ENCODE results near the gene EXOSC1. TPM values are rescaled to one million over a fixed set of nuclear protein-coding genes. Genes with fewer than 3 reads are reported as not detected.
"Not testable (repeated sequence)": the region's sequence is repeated elsewhere in the genome, so short reads cannot be mapped to it uniquely, and the experiment has no call there.

EXOSC1 gene
- total and polyA plus RNA-seq, 2 experiments from 2014 or later, result 34.7 to 51.7 TPM

GRCh38 chr10:97483506-97483905, 37.7 kb upstream of the EXOSC1 start:
- Histone ChIP-seq H3K27ac (no peak overlapping the region), H3K36me3 (replicated peaks; ENCODE audit: insufficient read depth, low read depth) (no peaks in the 10 kb centered on the region), H3K27me3 (no peaks in the 10 kb centered on the region), H3K4me1 (ENCODE audit: insufficient read depth) (no peaks in the 10 kb centered on the region), H3K9me2 (replicated peaks; ENCODE audit: insufficient read depth) (no peaks in the 10 kb centered on the region), H3K9me3 (ENCODE audit: low read depth) (no peaks in the 10 kb centered on the region), H2AFZ (no peak overlapping the region), H3K79me2 (peaks cover 68% of the 10 kb centered on the region), H4K20me1 (ENCODE audit: insufficient read depth, poor library complexity, severe bottlenecking) (peaks cover 16% of the 10 kb centered on the region), H3K4me2 (no peak overlapping the region), H3K4me3 (no peak overlapping the region)
- no peak for DNase-seq (ENCODE audit: low spot score)
- 83% methylated on average over 3 of the region's 3 CpGs for WGBS (ENCODE audit: low lambda C conversion rate, missing lambda C conversion rate)
- TF ChIP-seq EZH2 (IDR thresholded peaks at IDR 0.05; ENCODE audit: borderline replicate concordance), result no peak
- TF ChIP-seq EZH2phosphoT487 (IDR thresholded peaks at IDR 0.05; ENCODE audit: low read depth, severe bottlenecking, unreplicated experiment), result no peak
- no peak for TF ChIP-seq CTCF (IDR thresholded peaks at IDR 0.05; ENCODE audit: poor library complexity)

DNA sequence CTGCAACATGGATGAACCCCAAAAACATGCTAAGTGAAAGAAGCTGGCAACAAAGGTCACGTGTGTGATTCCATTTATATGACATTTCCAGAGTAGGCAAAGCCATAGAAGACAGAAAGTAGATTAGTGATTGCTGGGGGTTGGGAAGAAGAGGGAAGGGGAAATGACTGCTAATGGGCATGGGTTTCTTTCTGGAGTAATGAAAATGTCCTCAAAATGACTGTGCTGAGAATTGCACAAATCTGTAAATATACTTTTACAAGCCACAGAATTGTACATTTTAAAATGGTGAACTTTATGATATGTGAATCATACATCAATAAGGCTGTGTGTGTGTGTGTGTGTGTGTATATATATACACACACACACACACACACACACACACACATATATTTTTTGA, 36.6 kb upstream of the EXOSC1 start:
- peaks cover 57% of the 10 kb centered on the region for H3K79me2 ChIP-seq
- H3K4me2 ChIP-seq, result no peak overlapping the region
- H4K20me1 ChIP-seq (ENCODE audit: insufficient read depth, poor library complexity, severe bottlenecking), result peaks cover 13% of the 10 kb centered on the region
- H3K4me3 ChIP-seq, result no peak overlapping the region
- no peak overlapping the region for H2AFZ ChIP-seq
- H3K36me3 ChIP-seq (replicated peaks; ENCODE audit: insufficient read depth, low read depth), result no peaks in the 10 kb centered on the region
- WGBS (ENCODE audit: low lambda C conversion rate, missing lambda C conversion rate), result 94% methylated on average over 1 of the region's 1 CpG
- H3K27me3 ChIP-seq, result no peaks in the 10 kb centered on the region
- H3K9me3 ChIP-seq (ENCODE audit: low read depth), result no peaks in the 10 kb centered on the region
- no peaks in the 10 kb centered on the region for H3K9me2 ChIP-seq (replicated peaks; ENCODE audit: insufficient read depth)
- no peak overlapping the region for H3K27ac ChIP-seq
- no peak for DNase-seq (ENCODE audit: low spot score)
- no peaks in the 10 kb centered on the region for H3K4me1 ChIP-seq (ENCODE audit: insufficient read depth)
- no peak for TF ChIP-seq EZH2phosphoT487 (IDR thresholded peaks at IDR 0.05; ENCODE audit: low read depth, severe bottlenecking, unreplicated experiment)
- TF ChIP-seq EZH2 (IDR thresholded peaks at IDR 0.05; ENCODE audit: borderline replicate concordance), result no peak
- TF ChIP-seq CTCF (IDR thresholded peaks at IDR 0.05; ENCODE audit: poor library complexity), result no peak

- TF ChIP-seq EZH2phosphoT487 (IDR thresholded peaks at IDR 0.05; ENCODE audit: low read depth, severe bottlenecking, unreplicated experiment), result no peak
- no peak for TF ChIP-seq CTCF (IDR thresholded peaks at IDR 0.05; ENCODE audit: poor library complexity)
- no peak for TF ChIP-seq EZH2 (IDR thresholded peaks at IDR 0.05; ENCODE audit: borderline replicate concordance)
- DNase-seq (ENCODE audit: low spot score), result no peak
- Histone ChIP-seq H3K79me2 (peaks cover 45% of the 10 kb centered on the region), H3K4me2 (no peak overlapping the region), H3K27me3 (no peaks in the 10 kb centered on the region), H3K9me3 (ENCODE audit: low read depth) (no peaks in the 10 kb centered on the region), H3K4me3 (no peak overlapping the region), H3K36me3 (replicated peaks; ENCODE audit: insufficient read depth, low read depth) (no peaks in the 10 kb centered on the region), H3K4me1 (ENCODE audit: insufficient read depth) (no peaks in the 10 kb centered on the region), H3K9me2 (replicated peaks; ENCODE audit: insufficient read depth) (no peaks in the 10 kb centered on the region), H4K20me1 (ENCODE audit: insufficient read depth, poor library complexity, severe bottlenecking) (peaks cover 6% of the 10 kb centered on the region), H3K27ac (no peak overlapping the region), H2AFZ (no peak overlapping the region)
- 86% methylated on average over 4 of the region's 4 CpGs for WGBS (ENCODE audit: low lambda C conversion rate, missing lambda C conversion rate)
Measured at GRCh38 chr10:97481071-97481470, 35.3 kb upstream of the EXOSC1 start.

DNA sequence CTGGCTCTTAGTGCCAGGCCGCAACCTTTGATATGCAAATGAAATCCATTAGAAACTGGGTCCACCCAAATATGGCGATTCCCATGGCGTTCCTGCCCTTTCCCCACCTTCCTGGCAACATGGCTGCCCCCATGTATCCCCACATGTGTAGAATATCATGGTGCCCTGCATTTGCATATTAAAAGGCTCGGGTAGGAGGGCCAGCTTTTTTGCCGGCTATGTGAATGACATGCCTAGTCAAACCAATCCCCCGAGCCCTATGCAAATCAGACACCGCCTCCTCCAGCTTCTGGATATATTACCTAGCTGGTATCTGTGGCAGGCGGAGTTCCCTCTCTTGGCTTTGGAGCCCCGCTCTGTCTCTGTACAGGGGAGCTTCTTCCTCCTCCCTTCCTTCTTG, 34.1 kb upstream of the EXOSC1 start:
- no peak overlapping the region for H3K4me2 ChIP-seq
- no peaks in the 10 kb centered on the region for H3K36me3 ChIP-seq (replicated peaks; ENCODE audit: insufficient read depth, low read depth)
- no peak for TF ChIP-seq EZH2phosphoT487 (IDR thresholded peaks at IDR 0.05; ENCODE audit: low read depth, severe bottlenecking, unreplicated experiment)
- no peak for TF ChIP-seq CTCF (IDR thresholded peaks at IDR 0.05; ENCODE audit: poor library complexity)
- no peak for TF ChIP-seq EZH2 (IDR thresholded peaks at IDR 0.05; ENCODE audit: borderline replicate concordance)

GRCh38 chr10:97479410-97479809, 33.6 kb upstream of the EXOSC1 start:
- H3K4me2 ChIP-seq; H3K36me3 ChIP-seq (replicated peaks; ENCODE audit: insufficient read depth, low read depth); H3K9me2 ChIP-seq (replicated peaks; ENCODE audit: insufficient read depth); H3K27me3 ChIP-seq; DNase-seq (ENCODE audit: low spot score); H3K4me1 ChIP-seq (ENCODE audit: insufficient read depth); H4K20me1 ChIP-seq (ENCODE audit: insufficient read depth, poor library complexity, severe bottlenecking); H2AFZ ChIP-seq; H3K9me3 ChIP-seq (ENCODE audit: low read depth); H3K4me3 ChIP-seq; H3K27ac ChIP-seq: not testable (repeated sequence)
- H3K79me2 ChIP-seq, result peaks cover 28% of the 10 kb centered on the region
- WGBS (ENCODE audit: low lambda C conversion rate, missing lambda C conversion rate), result 93% methylated on average over 4 of the region's 4 CpGs

More for the DNA sequence above, 34.1 kb upstream of the EXOSC1 start:
- H3K79me2 ChIP-seq, result peaks cover 34% of the 10 kb centered on the region
- DNase-seq (ENCODE audit: low spot score), result no peak
- H3K4me3 ChIP-seq, result no peak overlapping the region
- no peak overlapping the region for H3K27ac ChIP-seq
- no peaks in the 10 kb centered on the region for H3K9me3 ChIP-seq (ENCODE audit: low read depth)
- WGBS (ENCODE audit: low lambda C conversion rate, missing lambda C conversion rate), result 81% methylated on average over 9 of the region's 9 CpGs
- no peak overlapping the region for H2AFZ ChIP-seq
- peaks cover 6% of the 10 kb centered on the region for H4K20me1 ChIP-seq (ENCODE audit: insufficient read depth, poor library complexity, severe bottlenecking)
- no peaks in the 10 kb centered on the region for H3K4me1 ChIP-seq (ENCODE audit: insufficient read depth)
- no peaks in the 10 kb centered on the region for H3K27me3 ChIP-seq
- no peaks in the 10 kb centered on the region for H3K9me2 ChIP-seq (replicated peaks; ENCODE audit: insufficient read depth)
